ENCODE measurements around the gene OR2B2.

- TF ChIP-seq POLR2AphosphoS5 (IDR thresholded peaks at IDR 0.05) = no peak
- no peak for TF ChIP-seq CTCF (IDR thresholded peaks at IDR 0.05)
These were observed 20.8 kb downstream of the OR2B2 start for GRCh38 chr6:27891320-27891875.

All from upper lobe of left lung (tissue), 4 donors.